ENCODE results near the gene FAM120A.

FAM120A gene

DNA sequence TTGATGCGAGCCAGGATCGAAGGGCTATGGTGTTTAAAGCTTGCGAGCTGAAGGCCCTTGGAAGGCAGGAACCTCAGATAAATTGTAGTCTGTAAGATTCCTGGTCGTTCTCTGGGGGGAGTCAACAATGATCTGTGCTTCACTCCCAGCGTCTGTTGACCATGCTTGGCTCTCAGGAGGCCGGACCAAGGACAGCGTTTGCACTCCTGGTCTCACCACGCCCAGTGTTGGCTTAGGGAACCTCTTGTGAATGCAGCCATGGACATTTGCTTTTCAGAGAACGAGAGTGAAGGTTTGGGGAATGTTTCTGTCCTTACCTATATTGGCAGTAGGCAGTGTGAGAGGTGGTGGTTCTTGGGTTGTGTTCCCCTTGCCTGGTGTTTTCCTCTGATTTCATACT lies 62.1 kb downstream of the FAM120A start:
- Histone ChIP-seq H3K36me3 (ENCODE audit: control insufficient read depth, insufficient read depth, low read length) (peaks cover 11% of the 10 kb centered on the region), H3K27ac (ENCODE audit: insufficient read depth, low read length, poor library complexity, severe bottlenecking) (no peak overlapping the region), H3K4me3 (ENCODE audit: insufficient read depth, low read depth, low read length, poor library complexity, severe bottlenecking) (no peak overlapping the region), H3K4me1 (ENCODE audit: control insufficient read depth, insufficient read depth, low read length, poor library complexity, severe bottlenecking) (no peaks in the 10 kb centered on the region), H3K9me3 (ENCODE audit: control insufficient read depth, low read length) (no peaks in the 10 kb centered on the region), H3K27me3 (replicated peaks; ENCODE audit: control insufficient read depth, insufficient read depth, low read length, poor library complexity, severe bottlenecking) (no peaks in the 10 kb centered on the region)
- DNase-seq = no peak

DNA sequence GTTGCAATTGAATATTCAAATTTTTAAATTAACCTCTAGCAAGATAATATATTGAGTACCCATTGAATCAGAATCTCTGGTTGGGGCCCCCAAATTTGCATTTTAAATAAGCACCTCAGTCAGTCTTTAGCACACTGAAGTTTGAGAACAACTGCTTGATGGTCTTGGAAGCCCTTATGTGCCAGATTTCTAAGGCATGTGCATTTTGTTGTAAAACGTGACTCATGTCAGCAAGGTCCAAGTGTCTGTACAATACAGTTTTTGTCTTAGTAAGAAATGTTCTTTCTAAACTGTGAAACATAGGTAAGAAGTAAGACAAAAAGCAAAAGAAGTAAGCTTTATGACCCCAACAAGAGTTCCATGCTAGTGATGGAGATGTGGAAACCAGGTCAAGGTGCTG lies 65.8 kb downstream of the FAM120A start:
- H3K27ac ChIP-seq (ENCODE audit: insufficient read depth, low read length, poor library complexity, severe bottlenecking) = no peak overlapping the region
- H3K27me3 ChIP-seq (replicated peaks; ENCODE audit: control insufficient read depth, insufficient read depth, low read length, poor library complexity, severe bottlenecking) = no peaks in the 10 kb centered on the region
- H3K9me3 ChIP-seq (ENCODE audit: control insufficient read depth, low read length) = no peaks in the 10 kb centered on the region
- H3K36me3 ChIP-seq (ENCODE audit: control insufficient read depth, insufficient read depth, low read length) = peaks cover 23% of the 10 kb centered on the region
- no peak for DNase-seq
- no peak overlapping the region for H3K4me3 ChIP-seq (ENCODE audit: insufficient read depth, low read depth, low read length, poor library complexity, severe bottlenecking)
- no peaks in the 10 kb centered on the region for H3K4me1 ChIP-seq (ENCODE audit: control insufficient read depth, insufficient read depth, low read length, poor library complexity, severe bottlenecking)

- H3K9me3 ChIP-seq (ENCODE audit: control insufficient read depth, low read length) = no peaks in the 10 kb centered on the region
- no peak for DNase-seq
- H3K27me3 ChIP-seq (replicated peaks; ENCODE audit: control insufficient read depth, insufficient read depth, low read length, poor library complexity, severe bottlenecking) = no peaks in the 10 kb centered on the region
- H3K27ac ChIP-seq (ENCODE audit: insufficient read depth, low read length, poor library complexity, severe bottlenecking) = no peak overlapping the region
- no peaks in the 10 kb centered on the region for H3K4me1 ChIP-seq (ENCODE audit: control insufficient read depth, insufficient read depth, low read length, poor library complexity, severe bottlenecking)
- peaks cover 34% of the 10 kb centered on the region for H3K36me3 ChIP-seq (ENCODE audit: control insufficient read depth, insufficient read depth, low read length)
- no peak overlapping the region for H3K4me3 ChIP-seq (ENCODE audit: insufficient read depth, low read depth, low read length, poor library complexity, severe bottlenecking)
Measured at GRCh38 chr9:93520523-93520922, 69.0 kb downstream of the FAM120A start.

DNA sequence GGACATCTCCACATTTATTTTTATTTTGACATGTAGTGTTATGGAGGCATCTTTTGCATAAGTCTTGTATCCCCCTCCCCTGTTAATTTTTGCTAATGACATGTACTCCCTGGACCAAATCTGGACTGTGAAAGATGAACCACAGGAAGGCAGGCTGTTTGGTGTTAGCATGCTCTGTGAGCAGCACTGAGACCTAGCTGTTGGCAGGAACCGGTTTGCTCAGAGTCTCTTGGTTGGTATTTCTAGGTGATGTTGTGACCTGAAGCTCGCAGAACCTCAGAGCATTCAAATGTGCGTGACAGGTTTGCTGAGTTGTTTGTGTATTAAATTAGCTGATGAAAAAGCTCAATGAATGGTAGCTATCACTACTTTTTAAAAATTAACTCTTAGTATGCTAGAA lies 71.3 kb downstream of the FAM120A start:
- Histone ChIP-seq H3K27ac (ENCODE audit: insufficient read depth, low read length, poor library complexity, severe bottlenecking) (no peak overlapping the region), H3K4me3 (ENCODE audit: insufficient read depth, low read depth, low read length, poor library complexity, severe bottlenecking) (no peak overlapping the region), H3K36me3 (ENCODE audit: control insufficient read depth, insufficient read depth, low read length) (peaks cover 49% of the 10 kb centered on the region), H3K4me1 (ENCODE audit: control insufficient read depth, insufficient read depth, low read length, poor library complexity, severe bottlenecking) (no peaks in the 10 kb centered on the region), H3K27me3 (replicated peaks; ENCODE audit: control insufficient read depth, insufficient read depth, low read length, poor library complexity, severe bottlenecking) (no peaks in the 10 kb centered on the region), H3K9me3 (ENCODE audit: control insufficient read depth, low read length) (no peaks in the 10 kb centered on the region)
- DNase-seq = no peak

DNA sequence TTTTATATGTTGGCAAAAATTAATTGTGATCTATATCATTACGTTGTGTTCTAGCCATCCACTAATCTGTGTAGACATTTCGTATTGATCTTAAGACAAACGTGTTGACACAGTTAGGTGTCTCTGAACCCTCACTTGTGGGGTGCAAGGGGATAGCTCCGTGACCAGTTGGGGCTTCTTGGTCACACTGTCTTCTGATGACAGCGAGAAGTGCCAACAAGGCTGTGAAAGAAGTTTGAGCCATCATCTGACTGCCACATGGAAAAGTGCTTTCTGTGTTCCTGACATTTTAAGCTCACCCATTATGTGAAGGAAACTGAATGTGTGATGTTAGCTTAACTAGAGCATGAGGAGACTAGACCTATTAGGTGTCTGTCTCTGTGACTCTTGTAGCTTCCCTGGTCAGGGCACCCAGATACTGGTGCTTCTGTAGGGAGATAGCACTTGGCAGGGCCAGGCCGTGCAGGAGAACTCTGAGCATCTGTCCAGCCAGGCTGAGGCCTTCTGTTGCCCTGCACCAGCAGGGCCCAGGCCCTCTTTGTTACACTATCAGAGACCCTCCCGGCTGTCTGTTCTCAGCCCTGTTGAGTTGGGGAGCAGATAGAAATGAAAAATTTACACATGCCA lies 72.1 kb downstream of the FAM120A start:
- H3K27me3 ChIP-seq (replicated peaks; ENCODE audit: control insufficient read depth, insufficient read depth, low read length, poor library complexity, severe bottlenecking) = no peaks in the 10 kb centered on the region
- H3K9me3 ChIP-seq (ENCODE audit: control insufficient read depth, low read length) = no peaks in the 10 kb centered on the region
- peaks cover 53% of the 10 kb centered on the region for H3K36me3 ChIP-seq (ENCODE audit: control insufficient read depth, insufficient read depth, low read length)
- no peak overlapping the region for H3K4me3 ChIP-seq (ENCODE audit: insufficient read depth, low read depth, low read length, poor library complexity, severe bottlenecking)
- no peak overlapping the region for H3K27ac ChIP-seq (ENCODE audit: insufficient read depth, low read length, poor library complexity, severe bottlenecking)
- DNase-seq = no peak
- H3K4me1 ChIP-seq (ENCODE audit: control insufficient read depth, insufficient read depth, low read length, poor library complexity, severe bottlenecking) = no peaks in the 10 kb centered on the region

DNA sequence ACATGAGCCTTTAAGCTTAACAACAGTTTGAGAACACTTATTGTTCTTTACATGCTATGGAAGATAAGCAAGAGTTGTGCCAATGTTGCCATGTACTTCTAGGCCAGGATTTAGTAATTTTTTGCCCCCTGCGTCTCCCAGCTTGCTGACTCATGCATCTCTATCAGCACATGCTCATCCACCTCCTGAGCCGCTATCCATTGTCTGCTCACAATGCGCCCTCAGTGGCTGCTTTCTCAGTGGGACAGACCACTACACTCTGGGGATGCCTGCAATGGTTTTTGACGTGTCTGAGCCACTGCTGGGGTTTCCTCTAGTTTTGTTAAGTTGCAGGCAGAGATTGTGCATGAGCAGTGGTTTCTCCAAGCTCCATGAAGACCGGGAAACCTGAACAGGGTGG lies 74.0 kb downstream of the FAM120A start:
- H3K4me3 ChIP-seq (ENCODE audit: insufficient read depth, low read depth, low read length, poor library complexity, severe bottlenecking) = no peak overlapping the region
- no peak for DNase-seq
- no peaks in the 10 kb centered on the region for H3K4me1 ChIP-seq (ENCODE audit: control insufficient read depth, insufficient read depth, low read length, poor library complexity, severe bottlenecking)
- no peak overlapping the region for H3K27ac ChIP-seq (ENCODE audit: insufficient read depth, low read length, poor library complexity, severe bottlenecking)
- H3K9me3 ChIP-seq (ENCODE audit: control insufficient read depth, low read length) = no peaks in the 10 kb centered on the region
- peaks cover 62% of the 10 kb centered on the region for H3K36me3 ChIP-seq (ENCODE audit: control insufficient read depth, insufficient read depth, low read length)
- H3K27me3 ChIP-seq (replicated peaks; ENCODE audit: control insufficient read depth, insufficient read depth, low read length, poor library complexity, severe bottlenecking) = no peaks in the 10 kb centered on the region

- Histone ChIP-seq H3K4me1 (ENCODE audit: control insufficient read depth, insufficient read depth, low read length, poor library complexity, severe bottlenecking) (no peaks in the 10 kb centered on the region), H3K4me3 (ENCODE audit: insufficient read depth, low read depth, low read length, poor library complexity, severe bottlenecking) (no peak overlapping the region), H3K36me3 (ENCODE audit: control insufficient read depth, insufficient read depth, low read length) (peaks cover 74% of the 10 kb centered on the region), H3K27me3 (replicated peaks; ENCODE audit: control insufficient read depth, insufficient read depth, low read length, poor library complexity, severe bottlenecking) (no peaks in the 10 kb centered on the region), H3K9me3 (ENCODE audit: control insufficient read depth, low read length) (no peaks in the 10 kb centered on the region), H3K27ac (ENCODE audit: insufficient read depth, low read length, poor library complexity, severe bottlenecking) (no peak overlapping the region)
- DNase-seq = no peak
Measured at GRCh38 chr9:93531374-93531773, 79.9 kb downstream of the FAM120A start.

DNA sequence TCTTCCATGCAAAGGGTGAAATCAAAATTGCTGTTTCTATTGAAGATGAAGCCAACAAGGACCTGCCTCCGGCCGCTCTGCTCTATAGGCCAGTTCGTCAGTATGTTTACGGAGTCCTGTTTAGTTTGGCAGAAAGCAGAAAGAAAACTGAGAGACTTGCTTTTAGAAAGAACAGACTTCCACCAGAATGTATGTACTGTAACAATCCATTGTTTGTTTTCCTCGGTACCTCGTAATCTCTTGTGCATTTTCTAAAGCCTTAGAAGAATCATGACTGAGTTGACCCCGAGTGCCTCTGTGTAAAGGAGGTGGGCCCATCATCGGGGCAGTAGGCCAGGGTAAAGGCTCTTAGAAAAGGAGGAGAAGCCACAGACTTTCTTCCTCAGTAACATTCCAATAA lies 80.7 kb downstream of the FAM120A start:
- peaks cover 70% of the 10 kb centered on the region for H3K36me3 ChIP-seq (ENCODE audit: control insufficient read depth, insufficient read depth, low read length)

GRCh38 chr9:93533863-93534262 lies 82.4 kb downstream of the FAM120A start:
- Histone ChIP-seq H3K4me3 (ENCODE audit: insufficient read depth, low read depth, low read length, poor library complexity, severe bottlenecking) (no peak overlapping the region), H3K36me3 (ENCODE audit: control insufficient read depth, insufficient read depth, low read length) (peaks cover 58% of the 10 kb centered on the region), H3K27me3 (replicated peaks; ENCODE audit: control insufficient read depth, insufficient read depth, low read length, poor library complexity, severe bottlenecking) (no peaks in the 10 kb centered on the region), H3K27ac (ENCODE audit: insufficient read depth, low read length, poor library complexity, severe bottlenecking) (no peak overlapping the region), H3K9me3 (ENCODE audit: control insufficient read depth, low read length) (no peaks in the 10 kb centered on the region), H3K4me1 (ENCODE audit: control insufficient read depth, insufficient read depth, low read length, poor library complexity, severe bottlenecking) (no peaks in the 10 kb centered on the region)
- DNase-seq = no peak

More for the DNA sequence above, 80.7 kb downstream of the FAM120A start:
- H3K4me1 ChIP-seq (ENCODE audit: control insufficient read depth, insufficient read depth, low read length, poor library complexity, severe bottlenecking) = no peaks in the 10 kb centered on the region
- no peak overlapping the region for H3K4me3 ChIP-seq (ENCODE audit: insufficient read depth, low read depth, low read length, poor library complexity, severe bottlenecking)
- no peaks in the 10 kb centered on the region for H3K27me3 ChIP-seq (replicated peaks; ENCODE audit: control insufficient read depth, insufficient read depth, low read length, poor library complexity, severe bottlenecking)
- DNase-seq = no peak
- no peaks in the 10 kb centered on the region for H3K9me3 ChIP-seq (ENCODE audit: control insufficient read depth, low read length)
- no peak overlapping the region for H3K27ac ChIP-seq (ENCODE audit: insufficient read depth, low read length, poor library complexity, severe bottlenecking)

DNA sequence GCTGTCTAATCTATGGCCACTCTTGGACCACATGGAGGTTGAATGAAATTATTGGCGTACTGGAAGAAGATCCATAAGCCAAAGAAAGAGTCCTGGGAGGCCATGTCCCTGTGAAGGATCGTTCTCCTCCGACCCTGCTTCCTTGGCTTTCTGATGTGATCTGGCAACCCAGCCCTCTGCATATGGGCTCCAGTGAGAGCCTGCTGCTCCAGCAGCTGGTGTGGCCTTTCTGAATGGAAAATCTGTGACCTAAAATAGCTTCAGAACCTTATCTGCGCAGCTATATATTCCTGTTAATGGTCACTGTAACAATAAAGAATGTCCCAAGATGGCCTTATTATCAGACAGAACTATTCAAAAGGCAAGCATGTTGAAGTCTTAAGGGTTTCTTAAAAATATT lies 84.7 kb downstream of the FAM120A start:
- DNase-seq = no peak
- no peaks in the 10 kb centered on the region for H3K9me3 ChIP-seq (ENCODE audit: control insufficient read depth, low read length)
- H3K4me3 ChIP-seq (ENCODE audit: insufficient read depth, low read depth, low read length, poor library complexity, severe bottlenecking) = no peak overlapping the region
- no peaks in the 10 kb centered on the region for H3K27me3 ChIP-seq (replicated peaks; ENCODE audit: control insufficient read depth, insufficient read depth, low read length, poor library complexity, severe bottlenecking)
- H3K4me1 ChIP-seq (ENCODE audit: control insufficient read depth, insufficient read depth, low read length, poor library complexity, severe bottlenecking) = no peaks in the 10 kb centered on the region
- no peak overlapping the region for H3K27ac ChIP-seq (ENCODE audit: insufficient read depth, low read length, poor library complexity, severe bottlenecking)
- peaks cover 49% of the 10 kb centered on the region for H3K36me3 ChIP-seq (ENCODE audit: control insufficient read depth, insufficient read depth, low read length)
